ENCODE results near the gene PNPLA6. TPM values are rescaled to one million over a fixed set of nuclear protein-coding genes. Genes with fewer than 3 reads are reported as not detected.

PNPLA6 gene
- total and polyA plus RNA-seq, 2 experiments from 2014 or later = 66.6 to 135 TPM

DNA sequence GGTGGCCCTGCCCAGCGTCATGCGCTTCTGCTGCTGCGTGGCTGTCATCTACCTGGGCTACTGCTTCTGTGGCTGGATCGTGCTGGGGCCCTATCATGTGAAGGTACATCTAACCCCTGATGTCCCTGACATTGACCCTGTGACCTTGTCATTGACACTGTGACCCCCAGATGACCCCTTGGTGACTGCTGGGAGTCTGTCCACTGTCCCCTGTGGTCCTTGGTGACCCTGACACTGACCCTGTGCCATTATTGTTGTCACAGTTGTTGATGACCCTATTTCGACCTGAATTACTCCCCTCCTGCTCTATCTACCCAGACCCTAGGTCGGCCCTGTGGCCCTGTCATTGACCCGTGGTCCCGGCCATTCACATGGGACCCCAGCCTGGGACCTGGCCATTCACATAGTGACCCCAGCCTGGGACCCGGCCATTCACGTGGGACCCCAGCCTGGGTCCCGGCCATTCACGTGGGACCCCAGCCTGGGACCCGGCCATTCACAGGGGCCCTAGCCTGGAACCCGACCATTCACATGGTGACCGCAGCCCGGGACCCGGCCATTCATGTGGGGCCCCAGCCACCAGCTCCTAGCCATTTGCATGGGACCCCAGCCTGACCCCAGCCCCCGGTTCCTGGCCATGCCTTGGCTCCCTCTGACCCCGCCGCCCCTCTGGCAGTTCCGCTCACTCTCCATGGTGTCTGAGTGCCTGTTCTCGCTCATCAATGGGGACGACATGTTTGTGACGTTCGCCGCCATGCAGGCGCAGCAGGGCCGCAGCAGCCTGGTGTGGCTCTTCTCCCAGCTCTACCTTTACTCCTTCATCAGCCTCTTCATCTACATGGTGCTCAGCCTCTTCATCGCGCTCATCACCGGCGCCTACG lies 5.7 kb upstream of the PNPLA6 start (continued):
- TF ChIP-seq STAT1 (IDR thresholded peaks at IDR 0.05; ENCODE audit: unreplicated experiment) = no peak
- TF ChIP-seq, protein P1, sequence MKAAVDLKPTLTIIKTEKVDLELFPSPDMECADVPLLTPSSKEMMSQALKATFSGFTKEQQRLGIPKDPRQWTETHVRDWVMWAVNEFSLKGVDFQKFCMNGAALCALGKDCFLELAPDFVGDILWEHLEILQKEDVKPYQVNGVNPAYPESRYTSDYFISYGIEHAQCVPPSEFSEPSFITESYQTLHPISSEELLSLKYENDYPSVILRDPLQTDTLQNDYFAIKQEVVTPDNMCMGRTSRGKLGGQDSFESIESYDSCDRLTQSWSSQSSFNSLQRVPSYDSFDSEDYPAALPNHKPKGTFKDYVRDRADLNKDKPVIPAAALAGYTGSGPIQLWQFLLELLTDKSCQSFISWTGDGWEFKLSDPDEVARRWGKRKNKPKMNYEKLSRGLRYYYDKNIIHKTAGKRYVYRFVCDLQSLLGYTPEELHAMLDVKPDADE (IDR thresholded peaks at IDR 0.05) = no peak

DNA sequence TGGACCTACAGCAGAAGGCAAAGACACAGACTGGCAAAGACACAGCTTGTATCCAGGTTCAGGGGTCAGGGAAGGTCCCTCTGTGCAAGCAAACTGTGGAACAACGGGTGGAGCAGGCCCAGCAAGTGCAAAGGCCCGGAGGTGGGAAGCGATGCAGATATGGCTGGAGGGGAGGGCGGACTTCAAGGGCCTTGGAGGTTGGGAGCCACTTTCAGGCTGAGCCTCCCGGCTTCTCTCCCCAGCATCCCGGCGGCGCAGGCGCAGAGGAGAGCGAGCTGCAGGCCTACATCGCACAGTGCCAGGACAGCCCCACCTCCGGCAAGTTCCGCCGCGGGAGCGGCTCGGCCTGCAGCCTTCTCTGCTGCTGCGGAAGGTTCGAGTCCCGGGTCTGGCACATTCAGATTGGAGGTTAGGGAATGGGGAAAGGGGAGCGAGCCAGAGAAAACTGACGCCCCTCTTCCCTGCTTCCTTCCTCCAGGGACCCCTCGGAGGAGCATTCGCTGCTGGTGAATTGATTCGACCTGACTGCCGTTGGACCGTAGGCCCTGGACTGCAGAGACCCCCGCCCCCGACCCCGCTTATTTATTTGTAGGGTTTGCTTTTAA lies 2.1 kb upstream of the PNPLA6 start:
- peak; percentile 15 for ATAC-seq
- Mint-ChIP-seq H3K27ac (peak overlapping the region; percentile 83), H3K27me3 (ENCODE audit: insufficient read depth, low read depth, poor library complexity) (peaks cover 8% of the 10 kb centered on the region)

More for the DNA sequence above, 2.1 kb upstream of the PNPLA6 start:
- peak overlapping the region; percentile 95 for H3K4me2 ChIP-seq
- no peaks in the 10 kb centered on the region for H3K9me2 ChIP-seq (ENCODE audit: insufficient read depth)
- H2AFZ ChIP-seq = peak overlapping the region; percentile 98
- peak; percentile 72 for DNase-seq (ENCODE audit: low spot score)
- peak overlapping the region; percentile 84; the same call in 1 of the 2 replicates for H3K27ac ChIP-seq (ENCODE audit: low read depth)
- Mint-ChIP-seq H3K9me3 (no peaks in the 10 kb centered on the region; the same call in 2 of the 3 replicates), H3K36me3 (ENCODE audit: low read depth) (peaks cover 11% of the 10 kb centered on the region), H3K4me1 (no peaks in the 10 kb centered on the region; the same call in 2 of the 3 replicates), H3K4me3 (peak overlapping the region; percentile 89)
- no peaks in the 10 kb centered on the region for H4K20me1 ChIP-seq (replicated peaks; ENCODE audit: insufficient read depth)
- no peaks in the 10 kb centered on the region for H3K27me3 ChIP-seq (ENCODE audit: insufficient read depth)
- no peaks in the 10 kb centered on the region; the same call in 1 of the 2 replicates for H3K36me3 ChIP-seq (ENCODE audit: insufficient read depth)
- no peaks in the 10 kb centered on the region for H3K79me2 ChIP-seq (replicated peaks; ENCODE audit: insufficient read depth)
- peaks cover 5% of the 10 kb centered on the region; the same call in 1 of the 2 replicates for H3F3A ChIP-seq (replicated peaks; ENCODE audit: low read depth)
- H3K4me1 ChIP-seq (ENCODE audit: insufficient read depth) = no peaks in the 10 kb centered on the region
- no peak for TF ChIP-seq POLR2AphosphoS5 (IDR thresholded peaks at IDR 0.05; ENCODE audit: low read depth)
- TF ChIP-seq, protein P2, sequence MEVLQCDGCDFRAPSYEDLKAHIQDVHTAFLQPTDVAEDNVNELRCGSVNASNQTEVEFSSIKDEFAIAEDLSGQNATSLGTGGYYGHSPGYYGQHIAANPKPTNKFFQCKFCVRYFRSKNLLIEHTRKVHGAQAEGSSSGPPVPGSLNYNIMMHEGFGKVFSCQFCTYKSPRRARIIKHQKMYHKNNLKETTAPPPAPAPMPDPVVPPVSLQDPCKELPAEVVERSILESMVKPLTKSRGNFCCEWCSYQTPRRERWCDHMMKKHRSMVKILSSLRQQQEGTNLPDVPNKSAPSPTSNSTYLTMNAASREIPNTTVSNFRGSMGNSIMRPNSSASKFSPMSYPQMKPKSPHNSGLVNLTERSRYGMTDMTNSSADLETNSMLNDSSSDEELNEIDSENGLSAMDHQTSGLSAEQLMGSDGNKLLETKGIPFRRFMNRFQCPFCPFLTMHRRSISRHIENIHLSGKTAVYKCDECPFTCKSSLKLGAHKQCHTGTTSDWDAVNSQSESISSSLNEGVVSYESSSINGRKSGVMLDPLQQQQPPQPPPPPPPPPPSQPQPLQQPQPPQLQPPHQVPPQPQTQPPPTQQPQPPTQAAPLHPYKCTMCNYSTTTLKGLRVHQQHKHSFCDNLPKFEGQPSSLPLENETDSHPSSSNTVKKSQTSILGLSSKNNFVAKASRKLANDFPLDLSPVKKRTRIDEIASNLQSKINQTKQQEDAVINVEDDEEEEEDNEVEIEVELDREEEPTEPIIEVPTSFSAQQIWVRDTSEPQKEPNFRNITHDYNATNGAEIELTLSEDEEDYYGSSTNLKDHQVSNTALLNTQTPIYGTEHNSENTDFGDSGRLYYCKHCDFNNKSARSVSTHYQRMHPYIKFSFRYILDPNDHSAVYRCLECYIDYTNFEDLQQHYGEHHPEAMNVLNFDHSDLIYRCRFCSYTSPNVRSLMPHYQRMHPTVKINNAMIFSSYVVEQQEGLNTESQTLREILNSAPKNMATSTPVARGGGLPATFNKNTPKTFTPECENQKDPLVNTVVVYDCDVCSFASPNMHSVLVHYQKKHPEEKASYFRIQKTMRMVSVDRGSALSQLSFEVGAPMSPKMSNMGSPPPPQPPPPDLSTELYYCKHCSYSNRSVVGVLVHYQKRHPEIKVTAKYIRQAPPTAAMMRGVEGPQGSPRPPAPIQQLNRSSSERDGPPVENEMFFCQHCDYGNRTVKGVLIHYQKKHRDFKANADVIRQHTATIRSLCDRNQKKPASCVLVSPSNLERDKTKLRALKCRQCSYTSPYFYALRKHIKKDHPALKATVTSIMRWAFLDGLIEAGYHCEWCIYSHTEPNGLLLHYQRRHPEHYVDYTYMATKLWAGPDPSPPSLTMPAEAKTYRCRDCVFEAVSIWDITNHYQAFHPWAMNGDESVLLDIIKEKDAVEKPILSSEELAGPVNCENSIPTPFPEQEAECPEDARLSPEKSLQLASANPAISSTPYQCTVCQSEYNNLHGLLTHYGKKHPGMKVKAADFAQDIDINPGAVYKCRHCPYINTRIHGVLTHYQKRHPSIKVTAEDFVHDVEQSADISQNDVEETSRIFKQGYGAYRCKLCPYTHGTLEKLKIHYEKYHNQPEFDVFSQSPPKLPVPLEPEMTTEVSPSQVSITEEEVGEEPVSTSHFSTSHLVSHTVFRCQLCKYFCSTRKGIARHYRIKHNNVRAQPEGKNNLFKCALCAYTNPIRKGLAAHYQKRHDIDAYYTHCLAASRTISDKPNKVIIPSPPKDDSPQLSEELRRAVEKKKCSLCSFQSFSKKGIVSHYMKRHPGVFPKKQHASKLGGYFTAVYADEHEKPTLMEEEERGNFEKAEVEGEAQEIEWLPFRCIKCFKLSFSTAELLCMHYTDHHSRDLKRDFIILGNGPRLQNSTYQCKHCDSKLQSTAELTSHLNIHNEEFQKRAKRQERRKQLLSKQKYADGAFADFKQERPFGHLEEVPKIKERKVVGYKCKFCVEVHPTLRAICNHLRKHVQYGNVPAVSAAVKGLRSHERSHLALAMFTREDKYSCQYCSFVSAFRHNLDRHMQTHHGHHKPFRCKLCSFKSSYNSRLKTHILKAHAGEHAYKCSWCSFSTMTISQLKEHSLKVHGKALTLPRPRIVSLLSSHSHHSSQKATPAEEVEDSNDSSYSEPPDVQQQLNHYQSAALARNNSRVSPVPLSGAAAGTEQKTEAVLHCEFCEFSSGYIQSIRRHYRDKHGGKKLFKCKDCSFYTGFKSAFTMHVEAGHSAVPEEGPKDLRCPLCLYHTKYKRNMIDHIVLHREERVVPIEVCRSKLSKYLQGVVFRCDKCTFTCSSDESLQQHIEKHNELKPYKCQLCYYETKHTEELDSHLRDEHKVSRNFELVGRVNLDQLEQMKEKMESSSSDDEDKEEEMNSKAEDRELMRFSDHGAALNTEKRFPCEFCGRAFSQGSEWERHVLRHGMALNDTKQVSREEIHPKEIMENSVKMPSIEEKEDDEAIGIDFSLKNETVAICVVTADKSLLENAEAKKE (CRISPR knock-in tag; IDR thresholded peaks at IDR 0.05) = no peak
- no peak for TF ChIP-seq ZNF331 (CRISPR knock-in tag; IDR thresholded peaks at IDR 0.05; ENCODE audit: low read depth)
- TF ChIP-seq, protein P3, sequence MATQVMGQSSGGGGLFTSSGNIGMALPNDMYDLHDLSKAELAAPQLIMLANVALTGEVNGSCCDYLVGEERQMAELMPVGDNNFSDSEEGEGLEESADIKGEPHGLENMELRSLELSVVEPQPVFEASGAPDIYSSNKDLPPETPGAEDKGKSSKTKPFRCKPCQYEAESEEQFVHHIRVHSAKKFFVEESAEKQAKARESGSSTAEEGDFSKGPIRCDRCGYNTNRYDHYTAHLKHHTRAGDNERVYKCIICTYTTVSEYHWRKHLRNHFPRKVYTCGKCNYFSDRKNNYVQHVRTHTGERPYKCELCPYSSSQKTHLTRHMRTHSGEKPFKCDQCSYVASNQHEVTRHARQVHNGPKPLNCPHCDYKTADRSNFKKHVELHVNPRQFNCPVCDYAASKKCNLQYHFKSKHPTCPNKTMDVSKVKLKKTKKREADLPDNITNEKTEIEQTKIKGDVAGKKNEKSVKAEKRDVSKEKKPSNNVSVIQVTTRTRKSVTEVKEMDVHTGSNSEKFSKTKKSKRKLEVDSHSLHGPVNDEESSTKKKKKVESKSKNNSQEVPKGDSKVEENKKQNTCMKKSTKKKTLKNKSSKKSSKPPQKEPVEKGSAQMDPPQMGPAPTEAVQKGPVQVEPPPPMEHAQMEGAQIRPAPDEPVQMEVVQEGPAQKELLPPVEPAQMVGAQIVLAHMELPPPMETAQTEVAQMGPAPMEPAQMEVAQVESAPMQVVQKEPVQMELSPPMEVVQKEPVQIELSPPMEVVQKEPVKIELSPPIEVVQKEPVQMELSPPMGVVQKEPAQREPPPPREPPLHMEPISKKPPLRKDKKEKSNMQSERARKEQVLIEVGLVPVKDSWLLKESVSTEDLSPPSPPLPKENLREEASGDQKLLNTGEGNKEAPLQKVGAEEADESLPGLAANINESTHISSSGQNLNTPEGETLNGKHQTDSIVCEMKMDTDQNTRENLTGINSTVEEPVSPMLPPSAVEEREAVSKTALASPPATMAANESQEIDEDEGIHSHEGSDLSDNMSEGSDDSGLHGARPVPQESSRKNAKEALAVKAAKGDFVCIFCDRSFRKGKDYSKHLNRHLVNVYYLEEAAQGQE (IDR thresholded peaks at IDR 0.05; ENCODE audit: unreplicated experiment) = no peak
- TF ChIP-seq EZH2phosphoT487 (IDR thresholded peaks at IDR 0.05; ENCODE audit: unreplicated experiment) = no peak
- H3K4me3 ChIP-seq = peak overlapping the region; percentile 96
